CD4-positive, alpha-beta T cell treated with Interleukin-1 beta for 1 hour (primary cell): ENCODE results near the gene PRR7.

Experiments used
- DNase-seq, 2 donors: peaks; one replicate each; pipeline ENCODE4 v3.0.0-alpha.2; 2020 to 2022

The PRR7 gene

DNA sequence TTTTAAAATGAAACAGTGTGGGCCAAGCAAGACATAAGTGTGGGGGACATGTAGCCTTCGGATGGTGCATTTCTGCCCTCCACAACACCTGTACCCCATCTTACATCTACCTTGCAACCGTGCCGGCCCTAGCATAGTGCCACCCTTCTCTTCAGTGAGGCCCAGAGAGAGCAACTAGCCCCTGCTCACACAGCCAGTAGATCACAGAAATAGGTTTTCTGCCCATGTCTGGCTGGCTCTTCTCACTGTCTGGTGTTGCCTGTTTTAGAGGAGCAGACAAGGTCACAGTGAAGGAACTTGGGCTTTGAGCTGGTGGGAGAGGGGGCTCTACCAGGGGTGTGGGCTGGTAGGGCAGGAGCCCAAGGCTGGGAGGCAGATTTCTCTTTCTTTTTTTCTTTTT lies 39.6 kb downstream of the PRR7 start:
- no peak for DNase-seq

- DNase-seq: no peak
These were observed 40.5 kb downstream of the PRR7 start for GRCh38 chr5:177487144-177487543.

DNA sequence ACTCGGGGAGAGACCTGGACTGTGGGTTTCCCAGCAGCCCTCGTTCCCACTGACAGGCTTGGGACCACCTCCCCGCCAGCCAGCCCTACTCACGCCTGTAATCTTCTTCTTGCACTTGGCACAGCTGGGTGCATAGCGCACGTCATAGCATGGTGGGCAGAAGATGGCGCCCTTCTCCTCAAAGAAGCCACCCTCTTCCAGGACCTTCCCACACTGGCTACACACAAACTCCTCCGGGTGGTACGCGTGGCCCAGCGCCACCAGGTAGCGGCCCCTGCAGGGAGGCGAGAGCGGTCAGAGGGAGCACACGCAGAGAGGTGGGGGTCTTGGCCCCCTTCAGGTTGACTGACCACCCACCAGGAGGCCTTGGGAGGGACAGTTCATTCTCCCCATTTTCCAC lies 41.4 kb downstream of the PRR7 start:
- DNase-seq: no peak

- DNase-seq: no peak
These were observed 42.6 kb downstream of the PRR7 start for GRCh38 chr5:177489119-177489716.

DNA sequence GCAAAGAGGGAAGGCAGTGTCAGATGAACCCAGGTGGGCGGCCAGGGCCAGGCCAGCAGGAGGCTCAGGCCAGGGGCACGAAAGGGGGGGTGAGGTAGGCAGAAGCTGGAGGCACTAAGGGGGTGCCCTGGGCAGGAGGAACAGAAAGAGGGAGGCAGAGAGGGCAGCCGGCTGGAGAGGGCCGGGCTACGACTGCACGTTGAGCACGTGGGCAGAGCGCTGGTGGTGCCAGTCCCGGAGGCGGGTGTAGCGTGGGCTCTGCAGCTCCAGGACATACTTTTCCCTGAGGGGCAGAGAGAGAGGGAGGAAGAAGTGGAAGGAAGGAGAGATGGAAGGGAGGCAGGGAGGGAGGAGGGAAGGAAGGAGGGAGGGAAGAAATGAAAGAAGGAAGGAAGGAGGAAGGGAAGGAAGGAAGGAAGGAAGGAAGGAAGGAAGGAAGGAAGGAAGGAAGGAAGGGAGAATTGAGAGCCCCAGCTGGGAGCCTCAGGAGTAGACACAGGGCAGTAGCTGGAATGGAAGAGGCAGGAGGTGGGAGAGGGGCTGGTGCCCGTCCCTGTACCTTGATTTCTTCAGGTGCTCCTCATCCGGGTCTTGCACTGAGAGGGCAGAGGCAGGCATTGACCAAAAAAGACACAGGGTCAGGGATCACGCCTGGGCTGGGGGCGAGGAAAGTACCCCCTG lies 43.8 kb downstream of the PRR7 start:
- DNase-seq: no peak

DNA sequence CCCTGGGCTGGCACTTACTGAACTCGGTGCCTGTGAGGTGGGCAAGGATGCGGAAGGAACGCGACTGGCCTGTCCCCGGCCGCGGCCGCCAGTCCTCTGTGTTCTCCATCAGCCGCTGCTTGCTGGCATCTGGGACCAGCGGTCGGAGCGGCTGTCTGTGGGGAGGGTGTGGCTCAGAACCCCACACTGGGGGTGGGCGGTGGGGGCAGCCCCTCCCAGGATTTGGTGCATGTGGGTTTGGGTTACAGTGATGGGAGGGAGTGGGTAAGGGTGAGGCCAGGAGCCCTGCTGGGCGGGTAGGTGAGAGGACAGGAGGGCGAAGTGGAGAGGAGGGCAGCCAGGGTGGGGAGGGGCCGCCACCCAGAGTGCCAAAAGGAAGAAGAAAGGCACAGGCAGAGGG lies 44.4 kb downstream of the PRR7 start:
- DNase-seq: no peak

DNA sequence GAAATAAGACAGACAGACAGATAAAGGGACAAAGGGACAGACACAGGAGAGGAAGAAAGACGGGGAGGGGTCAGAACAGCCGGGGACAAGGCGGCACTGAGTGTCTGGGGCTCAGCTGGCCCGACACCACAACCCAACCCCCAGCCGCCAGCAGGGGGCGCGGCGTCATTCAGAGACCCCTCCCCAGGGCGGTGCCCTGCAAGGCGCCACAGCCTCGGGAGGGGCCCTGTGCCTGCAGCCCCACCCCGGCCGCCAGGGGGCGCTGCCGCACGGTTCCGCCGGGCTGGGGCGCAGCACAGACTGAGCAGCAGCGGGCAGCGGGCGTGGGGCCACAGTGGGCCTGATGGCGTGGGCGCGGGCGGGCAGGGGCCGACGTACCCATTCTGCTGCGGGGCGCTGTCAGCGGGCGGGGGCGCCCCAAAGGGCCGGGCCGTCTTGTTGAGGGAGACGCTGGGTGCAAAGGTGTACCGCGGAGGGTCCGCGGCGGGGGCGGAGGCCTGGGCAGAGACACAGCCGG lies 44.9 kb downstream of the PRR7 start:
- peak in 1 of 2 donors; percentile 25 for DNase-seq

DNA sequence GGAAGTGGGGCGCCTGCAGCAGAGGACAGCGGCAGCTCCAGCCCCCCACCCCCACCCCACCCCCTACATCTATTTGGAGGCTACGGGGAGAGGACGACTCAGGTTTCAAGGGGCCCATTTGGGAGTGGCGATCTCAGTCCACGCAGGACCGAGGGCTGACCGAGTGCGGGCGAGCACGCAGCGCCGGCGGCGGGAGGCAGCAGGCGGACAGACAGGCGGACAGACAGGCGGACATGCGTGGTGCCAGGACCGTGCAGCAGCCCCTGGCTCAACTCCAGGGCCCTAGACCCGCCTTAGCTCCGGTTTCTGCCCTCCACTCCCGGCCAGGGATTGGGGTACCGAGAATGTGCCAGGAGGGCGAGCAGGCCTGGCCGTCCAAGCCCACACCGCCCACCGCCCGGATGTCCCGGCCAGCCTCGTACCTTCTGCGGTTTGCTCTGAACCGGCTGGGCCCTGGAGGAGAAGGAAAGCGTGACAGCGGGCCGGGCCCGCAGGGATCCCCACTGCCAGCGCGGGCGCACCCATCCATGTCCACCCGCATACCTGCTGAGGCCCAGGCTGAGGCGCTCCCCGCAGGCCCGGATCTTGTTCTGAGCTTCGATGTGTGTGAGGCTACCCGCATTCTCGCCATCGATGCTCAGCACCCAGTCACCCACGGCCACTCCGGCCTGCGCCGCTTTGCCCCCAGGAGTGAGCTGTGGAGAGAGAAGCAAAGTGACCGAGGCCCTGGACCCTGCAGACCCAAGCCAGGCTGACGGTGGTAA lies 45.6 kb downstream of the PRR7 start:
- no peak for DNase-seq

GRCh38 chr5:177492841-177493240 lies 46.2 kb downstream of the PRR7 start:
- no peak for DNase-seq

DNA sequence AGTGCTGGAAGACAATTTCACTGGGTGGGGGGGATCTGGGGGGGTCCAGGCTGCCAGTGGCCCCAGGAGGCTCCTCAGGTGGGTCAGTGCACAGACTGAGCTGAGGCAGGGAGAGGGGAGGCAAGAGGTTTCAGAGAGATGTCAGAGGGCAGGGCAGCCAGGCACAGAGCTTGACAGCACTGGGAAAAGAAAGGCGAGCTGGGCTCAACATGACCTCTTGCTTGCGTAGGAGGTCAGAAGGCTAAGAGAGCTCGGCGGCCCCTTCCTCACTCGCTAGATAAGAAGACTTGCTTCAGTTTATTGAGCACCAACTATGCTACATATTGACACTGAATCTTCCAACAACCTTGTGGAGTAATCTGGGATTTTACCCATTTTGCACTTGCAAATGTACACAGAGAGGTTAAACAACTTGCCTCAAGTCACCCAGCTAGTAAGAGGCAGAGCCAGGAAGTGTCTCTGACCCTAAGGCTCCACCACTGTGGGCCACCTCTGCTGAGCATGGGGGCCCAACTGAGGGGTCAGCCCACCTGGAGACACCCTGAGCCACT lies 47.3 kb downstream of the PRR7 start:
- DNase-seq: no peak

DNA sequence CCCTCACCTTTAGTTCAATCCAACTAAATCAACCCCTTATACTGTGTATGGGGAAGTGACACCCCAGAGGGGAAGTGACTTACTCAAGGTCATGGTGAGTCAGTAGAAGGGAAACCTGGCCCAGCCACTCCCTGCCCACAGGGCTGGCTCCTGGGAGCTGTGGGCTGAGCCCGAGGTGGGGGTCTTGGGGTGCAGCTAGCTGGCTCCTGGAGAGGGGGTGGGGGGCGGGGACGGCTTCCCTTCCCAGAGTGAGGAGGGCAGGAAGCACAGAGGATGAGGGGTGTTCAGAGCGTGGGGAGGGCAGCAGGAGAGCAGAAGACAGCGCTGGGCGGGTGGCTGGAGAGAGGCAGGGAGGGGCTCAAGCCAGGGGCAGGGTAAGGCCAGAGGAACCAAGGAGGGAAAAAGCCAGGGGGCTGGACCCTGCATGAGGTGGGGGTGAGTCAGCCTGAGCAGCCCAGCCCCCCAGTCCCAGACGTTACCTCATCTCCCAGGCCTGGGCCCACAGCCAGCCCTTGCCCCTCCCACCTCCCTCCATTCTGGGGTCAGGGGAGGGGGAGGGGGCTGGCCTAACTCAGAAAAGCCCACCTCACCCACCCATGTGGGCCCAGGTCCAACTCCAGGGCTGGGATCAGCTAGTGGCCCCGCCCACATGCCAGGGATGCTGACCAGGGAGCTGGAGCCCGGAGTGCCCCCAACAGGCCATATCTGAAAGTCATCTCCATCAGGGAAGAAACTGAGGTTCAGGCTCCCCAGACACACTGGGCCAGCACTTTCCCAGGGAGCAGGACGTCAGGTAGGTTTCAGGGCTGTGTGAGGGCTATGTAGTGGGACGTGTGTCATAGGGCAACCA lies 48.0 kb downstream of the PRR7 start:
- peak in 1 of 2 donors; percentile 75 for DNase-seq

DNA sequence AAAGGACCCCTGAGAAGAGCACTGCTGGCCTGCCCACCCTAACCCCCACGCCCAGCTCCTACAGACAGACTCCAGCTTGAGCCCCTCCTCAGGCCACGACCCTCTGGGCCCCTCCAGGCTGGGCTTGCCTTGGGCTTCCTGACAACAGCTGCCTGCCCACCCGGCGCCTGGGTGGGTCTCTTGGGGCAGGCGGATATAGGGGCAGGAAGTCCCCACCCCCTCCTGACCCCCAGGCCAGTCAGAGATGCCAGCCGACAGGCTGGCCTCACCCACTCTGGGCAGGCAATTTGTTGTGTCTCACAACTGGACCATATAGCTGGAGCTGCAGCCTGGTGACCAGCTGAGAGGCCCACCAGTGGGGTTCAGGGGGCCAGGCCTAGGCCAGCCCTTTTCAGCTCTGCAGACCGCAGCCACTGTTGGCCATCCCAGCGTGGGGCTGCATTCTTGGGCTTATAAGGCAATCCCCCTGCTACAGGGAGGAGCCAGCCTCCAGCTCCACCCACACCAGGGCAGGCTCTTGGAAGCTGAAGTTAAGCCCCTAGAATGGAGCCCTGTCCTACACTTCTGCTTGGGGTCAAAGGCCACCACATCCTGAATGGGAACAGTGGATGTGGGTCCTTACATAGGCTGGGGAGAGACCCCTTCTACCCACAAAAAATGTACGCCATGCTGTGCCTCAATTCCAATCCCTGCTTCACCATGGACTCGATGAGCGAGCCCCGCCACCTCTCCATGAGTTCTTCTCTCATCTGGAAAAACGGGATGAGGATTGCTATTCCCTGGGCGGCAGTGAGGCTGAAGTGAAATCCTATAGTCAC lies 48.8 kb downstream of the PRR7 start:
- peak in 1 of 2 donors; percentile 24 for DNase-seq

DNA sequence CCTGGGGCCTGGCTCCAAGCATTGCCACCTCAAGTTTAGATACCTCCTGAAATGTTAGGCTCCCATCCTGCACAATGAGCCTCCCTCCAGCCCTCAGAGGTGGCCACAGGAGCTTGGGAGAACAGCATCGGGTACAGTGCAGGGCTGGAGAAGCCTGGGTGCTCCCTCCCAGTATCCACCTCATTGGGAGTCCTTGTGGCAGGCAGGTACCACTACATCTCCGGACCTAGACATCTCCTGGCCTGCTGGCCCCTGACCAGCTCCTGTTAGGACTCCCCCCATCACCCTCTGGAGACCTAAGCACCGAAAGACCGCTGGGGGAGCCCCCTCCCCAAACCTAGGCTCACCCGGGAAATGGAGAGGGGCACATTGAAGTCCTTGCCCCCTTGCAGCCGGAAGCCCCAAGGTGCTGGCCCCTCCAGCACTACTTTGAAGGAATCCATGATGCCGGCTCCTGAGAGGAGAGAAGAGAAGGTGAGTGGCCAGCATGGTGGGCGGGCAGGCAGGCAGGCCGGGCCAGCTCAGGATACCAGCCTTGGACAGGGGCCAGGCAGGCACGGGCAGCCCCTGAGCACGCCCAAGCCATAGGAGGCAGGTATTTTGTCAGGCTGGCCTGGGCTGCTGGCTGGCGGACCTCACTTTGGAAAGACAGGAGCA lies 49.6 kb downstream of the PRR7 start:
- DNase-seq: peak in 1 of 2 donors; percentile 10

DNA sequence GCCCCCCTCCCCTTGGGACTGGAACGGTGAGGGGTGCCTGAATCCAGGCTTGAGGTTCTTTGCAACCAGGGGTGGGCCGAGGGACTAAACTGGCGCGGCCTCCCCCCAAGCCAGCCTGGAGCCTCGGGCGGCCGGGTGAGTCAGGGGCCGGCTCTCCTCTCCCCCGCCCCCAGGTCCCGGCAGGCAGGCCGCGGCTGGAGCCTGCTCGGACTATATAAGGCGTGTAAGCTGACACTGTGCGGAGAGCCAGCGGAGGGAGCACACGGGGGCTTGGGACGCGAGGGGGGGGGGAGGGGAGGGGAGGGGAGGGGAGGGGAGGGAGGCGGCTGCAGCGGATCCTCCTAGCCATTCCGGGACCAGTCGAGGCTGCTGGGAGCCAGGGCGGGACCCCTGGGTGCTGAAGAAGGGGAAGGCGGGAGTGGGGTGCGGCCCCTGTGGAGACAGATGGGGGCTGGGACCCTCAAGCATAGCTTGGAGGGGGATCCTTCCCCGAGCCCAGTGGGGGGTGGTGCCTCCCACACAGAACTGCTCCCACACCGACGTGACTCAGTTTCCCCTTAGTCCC lies 50.2 kb downstream of the PRR7 start:
- DNase-seq: peak in 1 of 2 donors; percentile 26

DNA sequence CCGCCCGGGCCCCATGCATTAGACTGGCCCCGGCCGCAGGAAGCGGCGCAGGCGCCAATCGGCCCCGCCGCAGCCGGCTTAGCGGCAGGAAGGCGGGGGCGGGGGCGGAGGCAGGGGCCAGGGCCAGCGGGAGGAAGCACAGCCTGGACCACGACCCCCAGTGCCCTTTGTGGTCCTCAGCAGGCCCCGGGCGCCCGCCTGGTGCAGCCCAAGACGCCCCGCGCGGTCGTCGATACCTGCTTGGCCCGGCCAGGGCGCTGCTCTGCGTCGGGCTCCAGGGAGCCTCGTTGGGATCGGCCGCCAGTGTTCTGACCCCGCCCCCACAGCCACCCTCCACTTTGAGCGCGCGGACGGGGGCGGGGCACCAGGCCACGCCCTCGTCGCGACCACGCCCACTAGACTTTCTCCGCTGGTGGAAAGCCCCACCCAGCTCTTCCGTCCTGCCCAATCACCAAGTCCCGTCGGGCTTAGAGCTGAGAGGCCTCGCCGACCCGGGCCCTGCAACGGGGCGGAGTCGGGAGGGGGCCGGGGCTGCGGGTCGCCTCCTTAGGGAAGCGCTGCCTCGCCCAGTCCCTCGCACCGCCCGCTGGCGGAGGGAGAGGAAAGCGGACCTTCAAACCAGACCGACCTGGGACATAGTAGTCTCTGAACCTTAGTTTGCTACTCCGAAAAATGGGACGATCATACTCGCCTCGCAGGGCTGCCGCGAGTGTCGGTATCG lies 50.8 kb downstream of the PRR7 start, which contains the start of gene PDLIM7:
TSS of gene PDLIM7 (minus strand) at position 313 of the 721 bp plus-strand sequence. CDS start 1,092 bp downstream, outside the sequence.
- peak; percentile 94 to 95 for DNase-seq

GRCh38 chr5:177498013-177498787 lies 51.6 kb downstream of the PRR7 start:
- no peak for DNase-seq

DNA sequence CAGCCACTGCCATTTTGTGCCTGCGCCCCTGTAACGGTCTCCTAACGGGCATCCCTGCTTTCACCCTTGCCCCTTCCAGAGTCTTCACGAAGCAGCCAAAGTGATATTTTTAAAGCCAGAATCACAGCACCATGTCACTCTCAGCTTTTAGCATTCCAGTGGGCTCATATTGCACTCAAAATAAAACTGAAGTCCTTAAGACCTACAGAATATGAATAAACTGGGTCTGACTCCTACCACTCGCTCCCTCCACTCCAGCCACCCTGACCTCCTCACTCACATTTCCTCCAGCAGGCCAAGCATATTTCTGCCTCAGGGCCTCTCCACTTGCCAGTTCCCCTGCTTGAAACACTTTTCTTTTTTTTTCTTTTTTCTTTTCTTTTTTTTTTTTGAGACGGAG lies 53.2 kb downstream of the PRR7 start:
- no peak for DNase-seq

GRCh38 chr5:177500685-177501522 lies 54.3 kb downstream of the PRR7 start:
- peak; percentile 81 to 83 for DNase-seq
